KMS-11 (cell line): ENCODE data around the gene ATP5MG.
"Not testable (repeated sequence)": the region's sequence is repeated elsewhere in the genome, so short reads cannot be mapped to it uniquely, and the experiment has no call there.

Experiments
- H2AFZ ChIP-seq: fragments of 200-600 bp; sonication (generic); 2 replicates; pipeline ENCODE4 v1.6.1; 2016; ENCODE audit warnings: antibody characterized with exemption, mixed run types, low read depth
- H3K27ac ChIP-seq: fragments of 200-600 bp; sonication (generic); 2 replicates; pipeline ENCODE4 v1.6.1; 2016; ENCODE audit warnings: mild to moderate bottlenecking, mixed run types
- H3K27me3 ChIP-seq: fragments of 200-600 bp; sonication (generic); 2 replicates; pipeline ENCODE4 v1.6.1; 2017; ENCODE audit warnings: mild to moderate bottlenecking, low read depth, mixed run types, moderate library complexity; ENCODE audit not compliant: insufficient read depth
- H3K36me3 ChIP-seq: fragments of 200-600 bp; sonication (generic); 2 replicates; pipeline ENCODE4 v1.6.1; 2017; ENCODE audit warnings: mild to moderate bottlenecking, mixed run types; ENCODE audit not compliant: insufficient read depth
- H3K4me1 ChIP-seq: fragments of 200-600 bp; sonication (generic); 2 replicates; pipeline ENCODE4 v1.6.1; 2016; ENCODE audit warnings: mild to moderate bottlenecking, low read depth, mixed run types; ENCODE audit not compliant: poor library complexity, severe bottlenecking
- H3K4me2 ChIP-seq: fragments of 200-600 bp; sonication (generic); 2 replicates; pipeline ENCODE4 v1.7.0; 2016; ENCODE audit warnings: mild to moderate bottlenecking, mixed run types
- H3K4me3 ChIP-seq: fragments of 200-600 bp; sonication (generic); IDR thresholded peaks from 2 replicates; pipeline ENCODE4 v1.6.1; 2017; ENCODE audit warnings: low read depth, low read length, mixed read lengths; ENCODE audit not compliant: insufficient read depth
- H3K79me2 ChIP-seq: fragments of 200-600 bp; sonication (generic); 2 replicates; pipeline ENCODE4 v1.6.1; 2016; ENCODE audit warnings: low read depth, mixed run types; ENCODE audit not compliant: insufficient read depth
- H3K9ac ChIP-seq: fragments of 200-600 bp; sonication (generic); 2 replicates; pipeline ENCODE4 v1.6.1; 2016; ENCODE audit warnings: mild to moderate bottlenecking, mixed run types
- H4K20me1 ChIP-seq: fragments of 200-600 bp; sonication (generic); 2 replicates; pipeline ENCODE4 v1.6.1; 2016; ENCODE audit warnings: mild to moderate bottlenecking, mixed run types; ENCODE audit not compliant: insufficient read depth
- TF ChIP-seq, protein P1 (sequence below): fragments of 200-600 bp; sonication (generic); conservative IDR thresholded peaks from 2 replicates; pipeline ENCODE4 v1.6.1; 2017; ENCODE audit warnings: low read depth, mild to moderate bottlenecking, antibody characterized with exemption, low read length, moderate library complexity, mixed read lengths

The ATP5MG gene

GRCh38 chr11:118415062-118415738 lies 13.8 kb downstream of the ATP5MG start:
- TF ChIP-seq, protein P1, sequence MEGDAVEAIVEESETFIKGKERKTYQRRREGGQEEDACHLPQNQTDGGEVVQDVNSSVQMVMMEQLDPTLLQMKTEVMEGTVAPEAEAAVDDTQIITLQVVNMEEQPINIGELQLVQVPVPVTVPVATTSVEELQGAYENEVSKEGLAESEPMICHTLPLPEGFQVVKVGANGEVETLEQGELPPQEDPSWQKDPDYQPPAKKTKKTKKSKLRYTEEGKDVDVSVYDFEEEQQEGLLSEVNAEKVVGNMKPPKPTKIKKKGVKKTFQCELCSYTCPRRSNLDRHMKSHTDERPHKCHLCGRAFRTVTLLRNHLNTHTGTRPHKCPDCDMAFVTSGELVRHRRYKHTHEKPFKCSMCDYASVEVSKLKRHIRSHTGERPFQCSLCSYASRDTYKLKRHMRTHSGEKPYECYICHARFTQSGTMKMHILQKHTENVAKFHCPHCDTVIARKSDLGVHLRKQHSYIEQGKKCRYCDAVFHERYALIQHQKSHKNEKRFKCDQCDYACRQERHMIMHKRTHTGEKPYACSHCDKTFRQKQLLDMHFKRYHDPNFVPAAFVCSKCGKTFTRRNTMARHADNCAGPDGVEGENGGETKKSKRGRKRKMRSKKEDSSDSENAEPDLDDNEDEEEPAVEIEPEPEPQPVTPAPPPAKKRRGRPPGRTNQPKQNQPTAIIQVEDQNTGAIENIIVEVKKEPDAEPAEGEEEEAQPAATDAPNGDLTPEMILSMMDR: no peak
- Histone ChIP-seq H3K27me3 (no peaks in the 10 kb centered on the region), H4K20me1 (no peaks in the 10 kb centered on the region), H3K27ac (no peak overlapping the region), H3K9ac (no peak overlapping the region), H3K36me3 (no peaks in the 10 kb centered on the region), H3K4me3 (no peak overlapping the region), H2AFZ (no peak overlapping the region), H3K4me2 (no peak overlapping the region), H3K4me1 (peaks cover 9% of the 10 kb centered on the region), H3K79me2 (no peaks in the 10 kb centered on the region)

- Histone ChIP-seq H2AFZ (no peak overlapping the region), H3K79me2 (no peaks in the 10 kb centered on the region), H3K9ac (no peak overlapping the region), H3K27ac (no peak overlapping the region), H3K4me3 (no peak overlapping the region), H3K36me3 (no peaks in the 10 kb centered on the region), H4K20me1 (no peaks in the 10 kb centered on the region), H3K4me2 (no peak overlapping the region), H3K27me3 (no peaks in the 10 kb centered on the region), H3K4me1 (peaks cover 9% of the 10 kb centered on the region)
- TF ChIP-seq, protein P1: no peak
Measured at GRCh38 chr11:118415739-118416068, 14.3 kb downstream of the ATP5MG start.

- not testable (repeated sequence) for H3K4me1 ChIP-seq, H3K79me2 ChIP-seq, H2AFZ ChIP-seq, H3K36me3 ChIP-seq, H4K20me1 ChIP-seq, H3K4me3 ChIP-seq, H3K27me3 ChIP-seq, H3K27ac ChIP-seq, H3K4me2 ChIP-seq, H3K9ac ChIP-seq
Measured at GRCh38 chr11:118416900-118417299, 15.5 kb downstream of the ATP5MG start.

DNA sequence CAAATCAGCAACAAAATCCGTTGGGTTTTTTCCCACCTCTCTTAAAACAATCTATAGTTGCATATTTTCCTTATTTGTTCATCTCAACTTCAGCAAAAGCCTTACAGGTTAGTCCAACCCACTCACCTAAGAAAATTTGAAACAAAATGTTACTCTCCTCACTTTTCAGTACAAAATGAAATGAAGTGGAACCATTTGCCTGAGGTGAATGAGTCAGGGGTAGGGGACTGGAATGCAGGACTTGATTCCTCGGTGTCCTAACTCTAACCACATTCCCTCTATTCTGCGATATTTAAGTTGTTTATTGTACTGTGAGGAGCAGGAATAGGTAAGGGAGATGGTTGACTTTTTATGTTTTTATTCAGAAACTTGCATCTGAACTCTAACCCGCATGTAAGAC lies 16.4 kb downstream of the ATP5MG start:
- H3K4me2 ChIP-seq: no peak overlapping the region
- H2AFZ ChIP-seq: no peak overlapping the region
- no peak overlapping the region for H3K9ac ChIP-seq
- no peaks in the 10 kb centered on the region for H3K27me3 ChIP-seq
- no peaks in the 10 kb centered on the region for H3K79me2 ChIP-seq
- H3K4me1 ChIP-seq: peaks cover 5% of the 10 kb centered on the region
- H4K20me1 ChIP-seq: no peaks in the 10 kb centered on the region
- TF ChIP-seq, protein P1: no peak
- no peaks in the 10 kb centered on the region for H3K36me3 ChIP-seq
- no peak overlapping the region for H3K27ac ChIP-seq
- H3K4me3 ChIP-seq: no peak overlapping the region

DNA sequence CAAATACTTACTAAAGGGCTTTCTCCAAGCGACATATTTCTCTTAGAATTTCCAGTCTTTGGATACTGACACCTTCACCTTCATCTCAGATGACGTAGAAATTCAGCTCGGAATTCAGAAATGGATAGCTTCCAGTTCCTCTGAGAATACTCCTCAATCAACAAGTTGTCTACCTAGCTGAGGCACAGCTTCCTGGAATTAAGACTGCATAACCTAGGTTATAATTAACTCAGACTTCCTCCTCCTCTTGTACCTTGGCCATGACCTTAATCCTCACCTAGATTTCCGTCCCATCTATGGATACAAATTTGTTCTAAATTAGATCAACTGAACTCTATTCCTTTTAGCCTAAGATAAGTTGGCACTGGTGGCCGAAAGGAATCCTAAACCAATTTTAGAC lies 17.4 kb downstream of the ATP5MG start:
- no peak overlapping the region for H2AFZ ChIP-seq
- H4K20me1 ChIP-seq: no peaks in the 10 kb centered on the region
- peaks cover 5% of the 10 kb centered on the region for H3K4me1 ChIP-seq
- H3K36me3 ChIP-seq: no peaks in the 10 kb centered on the region
- no peaks in the 10 kb centered on the region for H3K27me3 ChIP-seq
- H3K4me3 ChIP-seq: no peak overlapping the region
- TF ChIP-seq, protein P1: no peak
- no peak overlapping the region for H3K9ac ChIP-seq
- no peak overlapping the region for H3K27ac ChIP-seq
- H3K4me2 ChIP-seq: no peak overlapping the region
- no peaks in the 10 kb centered on the region for H3K79me2 ChIP-seq
